ENCODE data around the gene ATL3.
"Not testable (repeated sequence)": the region's sequence is repeated elsewhere in the genome, so short reads cannot be mapped to it uniquely, and the experiment has no call there.

Gene ATL3

DNA sequence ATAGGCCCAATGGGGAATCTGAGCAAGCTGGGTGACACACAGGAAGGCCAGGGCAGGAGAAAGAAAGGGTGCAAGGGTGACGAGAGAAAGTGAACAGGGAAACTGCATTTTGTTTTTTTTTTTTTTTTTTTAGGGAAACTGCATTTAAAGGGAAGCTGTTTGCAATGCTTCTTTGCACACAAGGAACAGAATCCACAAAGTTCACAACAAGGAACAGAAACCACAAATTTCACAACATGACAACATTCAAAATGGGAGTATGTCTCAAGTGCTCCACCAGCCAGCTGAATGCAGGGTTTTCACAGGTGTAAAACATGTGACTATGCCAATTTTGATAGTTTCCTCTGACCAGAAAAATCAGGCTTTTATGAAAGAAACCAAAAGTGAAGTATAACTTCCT lies 50.1 kb downstream of the ATL3 start:
- DNase-seq (ENCODE audit: low read depth, low spot score) = no peak

DNA sequence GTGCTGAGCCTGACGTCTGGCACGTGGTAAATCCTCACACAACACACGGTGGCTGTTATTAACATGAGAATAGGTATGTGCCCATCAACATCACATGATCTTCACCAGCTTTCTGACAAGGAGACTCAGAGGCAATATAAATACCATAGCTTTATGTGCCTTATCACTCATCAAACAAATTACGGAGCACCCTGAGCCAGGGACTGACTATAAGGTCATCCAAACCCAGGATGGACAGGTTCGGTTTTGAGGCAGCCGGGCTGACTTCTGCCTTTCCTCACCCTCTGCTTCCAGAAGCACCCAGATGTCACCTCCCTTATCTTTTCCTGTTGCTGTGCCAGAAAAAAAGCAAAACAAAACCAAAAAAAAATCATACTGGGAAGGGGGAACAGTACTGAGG lies 51.2 kb downstream of the ATL3 start:
- no peak for DNase-seq (ENCODE audit: low read depth, low spot score)

DNA sequence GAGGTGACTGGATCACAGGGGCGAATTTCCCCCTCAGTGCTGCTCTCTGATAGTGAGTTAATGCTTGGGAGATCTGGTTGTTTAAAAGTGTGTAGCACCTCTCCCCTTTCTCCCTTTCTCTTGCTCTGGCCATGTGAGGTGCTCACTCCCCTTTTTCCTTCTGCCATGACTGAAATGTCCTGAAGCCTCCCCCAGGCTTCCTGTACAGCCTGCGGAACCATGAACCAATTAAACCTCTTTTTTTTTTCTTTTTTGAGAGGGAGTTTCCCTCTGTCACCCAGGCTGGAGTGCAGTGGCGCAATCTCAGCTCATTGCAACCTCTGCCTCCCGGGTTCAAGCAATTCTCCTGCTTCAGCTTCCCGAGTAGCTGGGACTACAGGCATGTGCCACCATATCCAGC lies 53.5 kb downstream of the ATL3 start:
- not testable (repeated sequence) for DNase-seq (ENCODE audit: low read depth, low spot score)

DNA sequence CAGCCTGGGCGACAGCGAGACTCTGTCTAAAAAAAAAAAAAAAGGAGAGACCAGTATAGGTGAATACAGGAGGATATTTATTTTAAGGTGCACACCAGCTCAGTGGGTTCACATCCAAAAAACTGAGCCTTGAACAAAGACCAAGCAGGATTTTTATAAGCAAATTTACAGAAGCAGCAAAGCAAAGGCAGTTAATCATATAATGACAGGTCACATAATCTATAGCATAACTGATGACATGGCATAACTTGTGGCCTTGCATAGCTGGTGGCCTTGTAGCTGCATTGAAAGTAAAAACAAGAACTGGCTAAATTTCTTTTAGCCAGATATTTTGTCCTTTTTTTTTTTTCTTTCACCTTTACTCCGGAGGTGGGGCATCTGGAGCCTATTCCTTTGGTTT lies 54.2 kb downstream of the ATL3 start:
- no peak for DNase-seq (ENCODE audit: low read depth, low spot score)

DNA sequence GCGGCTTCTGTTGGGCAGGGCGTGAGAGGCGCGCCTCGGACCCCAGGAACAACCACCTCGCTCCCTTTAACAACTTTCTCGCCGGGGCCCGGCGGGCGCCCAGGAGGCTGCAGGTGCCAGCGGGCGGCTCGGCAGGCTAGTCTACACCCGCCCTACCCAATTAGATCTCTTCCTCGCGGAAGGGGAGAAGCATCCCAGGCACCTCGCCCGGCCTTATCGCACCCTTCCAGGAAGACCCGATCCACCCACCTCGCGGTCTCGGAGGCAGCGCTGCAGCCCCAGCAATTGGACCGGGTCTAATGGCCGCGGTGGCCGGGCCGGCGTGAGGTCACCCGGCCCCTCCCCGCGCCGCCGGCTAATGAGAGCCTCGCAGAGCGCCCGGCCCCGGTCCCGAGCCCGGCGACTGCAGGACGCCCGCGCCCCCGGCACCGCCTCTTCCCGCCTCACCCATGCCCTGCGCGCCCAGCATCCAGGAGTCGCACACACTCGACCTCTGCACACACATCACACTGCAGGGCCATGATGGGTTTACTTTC lies 57.0 kb downstream of the ATL3 start, which contains the start of gene PLAAT3:
Gene PLAAT3, minus strand, starts transcription at position 298 of the 536 bp plus-strand sequence. CDS start 419 bp downstream, outside the sequence.
- no peak for DNase-seq (ENCODE audit: low read depth, low spot score)

DNA sequence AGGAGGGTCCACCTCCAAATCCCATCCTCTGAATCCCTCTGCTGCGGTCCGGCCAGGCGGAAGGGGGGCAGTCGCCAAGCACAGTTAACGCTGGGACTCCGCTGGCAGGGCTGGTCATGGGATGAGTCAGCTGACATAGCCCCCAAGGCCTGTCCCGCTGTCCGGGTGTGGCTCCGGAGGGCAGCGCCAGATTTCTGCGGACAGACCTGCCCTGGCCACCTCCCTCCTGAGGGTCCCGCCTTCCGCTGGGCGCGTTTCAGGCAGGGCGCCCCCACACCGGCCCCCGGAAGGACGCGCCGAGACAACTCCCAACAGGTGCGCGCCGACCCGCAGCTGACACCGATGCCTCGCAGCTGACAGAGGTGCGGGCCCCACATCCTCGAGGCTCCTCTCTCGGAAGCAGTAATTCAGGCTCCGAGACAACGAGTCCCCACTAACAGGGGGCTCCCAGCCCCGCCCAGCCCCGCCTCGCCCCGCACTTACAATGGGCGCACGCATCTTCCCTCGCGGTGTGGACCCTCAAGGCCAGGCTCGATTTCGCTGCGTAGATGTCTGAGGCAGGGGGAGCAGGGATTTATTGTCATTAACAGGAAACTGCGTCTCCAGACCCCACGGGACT lies 57.5 kb downstream of the ATL3 start:
- no peak for DNase-seq (ENCODE audit: low read depth, low spot score)

DNA sequence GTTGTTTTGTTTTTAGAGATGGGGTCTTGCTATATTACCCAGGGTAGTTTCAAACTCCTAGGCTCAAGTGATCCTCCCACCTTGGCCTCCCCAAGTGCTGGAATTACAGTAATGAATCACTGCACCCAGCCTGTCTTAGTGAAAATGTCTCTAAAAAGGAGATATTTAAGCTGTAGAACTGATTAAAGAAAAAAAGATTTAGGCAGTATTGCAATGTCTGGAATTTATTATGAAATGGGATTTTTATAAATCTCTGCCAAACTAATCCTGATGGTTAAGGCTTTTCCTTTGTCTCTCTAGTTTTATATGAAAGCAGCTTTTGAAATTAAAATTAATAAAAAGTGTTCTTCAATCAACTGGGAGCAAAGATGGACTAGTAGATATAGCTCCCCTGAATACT lies 59.0 kb downstream of the ATL3 start:
- no peak for DNase-seq (ENCODE audit: low read depth, low spot score)

DNA sequence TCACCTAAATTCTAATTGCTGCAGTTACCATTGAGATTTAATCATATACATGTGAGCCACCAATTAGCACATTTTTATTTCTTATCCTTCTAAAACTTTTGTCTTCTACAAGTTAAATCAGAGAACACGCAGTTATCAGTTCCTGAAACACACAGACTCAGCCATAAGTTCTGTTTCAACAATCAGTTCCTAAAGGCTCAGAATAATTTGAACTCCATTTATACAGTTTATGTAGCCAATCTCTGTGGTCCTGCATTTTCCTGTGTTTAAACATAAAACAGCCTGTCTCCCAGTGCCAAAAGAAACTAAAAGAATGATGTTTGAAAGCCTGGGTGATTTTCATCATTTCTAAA lies 59.8 kb downstream of the ATL3 start:
- DNase-seq (ENCODE audit: low read depth, low spot score) = no peak

DNA sequence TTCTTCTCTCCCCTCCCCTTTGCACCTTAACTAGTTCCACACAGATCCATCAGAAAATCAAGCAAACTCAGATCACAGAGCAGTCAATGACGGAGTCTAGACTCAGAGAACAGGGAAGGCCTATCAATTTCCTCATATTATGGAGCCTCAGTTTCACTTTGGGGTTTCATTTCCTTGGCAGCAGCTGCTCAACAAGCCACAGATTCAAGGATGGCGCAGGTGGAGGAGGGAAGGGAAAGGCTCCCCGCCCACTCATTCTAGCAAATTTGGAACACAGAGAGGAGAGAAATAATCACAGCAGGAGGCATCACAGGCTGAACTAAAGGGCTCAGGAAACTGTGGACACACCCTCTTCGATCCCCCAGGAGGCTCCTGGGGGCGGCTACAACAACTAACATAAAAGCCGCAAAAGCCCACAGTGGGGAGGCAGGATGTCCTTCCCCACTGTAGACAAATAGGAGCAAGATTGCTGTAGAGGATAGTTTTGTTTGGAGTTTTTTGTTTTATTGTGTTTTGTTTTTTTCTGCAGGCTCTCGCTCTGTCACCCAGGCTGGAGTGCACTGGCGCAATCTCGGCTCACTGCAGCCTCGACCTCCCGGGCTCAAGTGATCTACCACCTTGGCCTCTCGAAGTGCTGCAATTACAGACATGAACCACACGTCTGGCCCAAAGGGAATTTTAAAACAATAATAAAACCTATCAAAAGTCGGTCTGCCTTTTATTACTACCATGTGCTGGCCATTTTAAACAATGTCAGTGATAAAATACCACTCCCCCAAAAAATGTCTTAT lies 60.4 kb downstream of the ATL3 start:
- no peak for DNase-seq (ENCODE audit: low read depth, low spot score)

DNA sequence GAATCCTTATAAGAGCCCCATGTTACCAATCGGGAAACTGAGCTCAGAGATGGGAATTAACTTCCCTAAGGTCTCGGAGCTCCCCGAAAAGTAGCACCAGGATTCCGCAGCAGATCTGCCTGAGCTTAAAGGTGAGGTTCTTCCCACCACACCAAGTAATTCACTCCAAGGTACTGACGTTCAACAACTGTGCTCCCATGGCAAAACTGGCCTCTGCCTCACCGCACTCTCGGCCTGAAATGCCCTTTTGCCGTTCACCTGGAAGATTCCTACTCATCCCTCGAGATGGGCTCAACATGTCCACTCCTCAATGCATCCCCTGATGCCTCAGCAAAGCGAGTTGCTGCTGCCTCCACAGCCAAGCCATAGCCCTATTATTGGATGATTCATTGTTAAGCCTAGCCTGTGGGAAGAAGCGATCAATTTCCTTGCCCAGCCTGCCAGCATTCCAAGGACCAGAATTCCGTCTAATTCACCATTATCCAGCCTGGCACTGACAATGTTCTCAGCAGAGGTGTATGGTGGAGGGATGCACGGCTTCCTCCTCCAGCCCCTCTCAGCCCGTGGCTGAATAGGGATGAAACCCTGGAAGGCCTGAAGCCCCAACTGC lies 61.1 kb downstream of the ATL3 start:
- DNase-seq (ENCODE audit: low read depth, low spot score) = no peak

DNA sequence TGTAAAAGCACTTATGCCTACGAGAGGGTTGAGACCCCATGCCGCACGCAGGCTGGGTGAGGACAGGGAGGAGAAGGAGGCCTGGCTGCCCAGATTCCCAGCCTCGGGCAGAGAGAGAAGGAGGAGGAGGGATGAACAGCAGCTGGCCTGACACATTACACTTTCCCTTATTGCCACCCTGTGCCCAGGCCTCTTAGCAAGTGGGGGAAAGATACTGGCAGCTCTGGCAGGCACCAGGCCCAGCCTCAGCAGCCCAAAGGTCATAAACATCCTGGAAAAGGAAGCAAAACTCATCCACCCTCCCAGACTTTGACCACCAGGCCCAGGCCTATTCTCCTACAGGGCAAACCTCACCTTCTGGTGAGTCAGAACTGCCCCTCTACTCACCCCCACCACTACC lies 61.6 kb downstream of the ATL3 start:
- DNase-seq (ENCODE audit: low read depth, low spot score) = no peak

DNA sequence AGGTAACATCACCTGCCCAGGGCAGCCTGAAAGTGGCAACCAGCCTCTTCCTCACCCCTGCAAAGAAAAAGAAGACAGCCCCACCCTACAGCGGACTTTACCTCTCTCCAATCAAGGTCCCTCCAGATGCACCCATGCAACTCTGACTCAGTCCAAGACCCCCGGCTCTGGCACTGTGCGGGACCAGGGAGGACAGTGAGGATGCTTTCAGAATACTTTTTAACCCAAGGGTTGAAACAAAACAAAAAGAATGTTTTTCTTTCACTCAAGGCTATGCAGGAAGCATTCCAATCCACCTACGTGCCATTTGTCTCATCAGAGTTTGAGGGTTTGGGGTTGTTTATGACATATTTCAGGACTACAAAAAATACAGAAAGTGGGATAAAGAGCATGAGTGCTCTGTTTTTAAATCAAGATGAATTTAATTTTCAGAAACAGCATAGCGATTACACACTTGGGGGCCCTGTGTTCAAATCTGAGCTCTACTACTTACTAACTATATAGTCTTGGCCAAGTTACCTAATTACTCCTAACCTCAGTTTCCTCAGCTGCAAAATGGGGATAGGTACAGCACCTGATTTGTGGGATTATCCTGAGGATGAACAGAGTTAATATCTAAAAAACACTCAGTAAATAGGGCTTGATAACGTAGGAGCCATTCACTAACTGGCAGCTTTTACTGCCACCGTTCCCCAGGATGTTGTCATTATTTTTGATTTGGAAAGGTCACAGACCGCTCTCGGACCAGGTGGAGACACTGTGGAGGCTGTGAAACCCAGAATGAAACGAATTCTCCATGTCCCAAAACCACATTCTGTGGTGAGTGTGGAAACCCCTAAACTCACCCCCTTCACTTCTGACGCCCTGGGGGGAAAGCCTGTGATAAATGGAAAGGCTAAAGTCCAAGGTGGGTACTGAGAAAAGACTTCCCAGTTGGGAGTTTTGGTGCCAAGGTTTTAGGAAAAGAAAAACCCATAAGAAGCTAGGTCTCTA lies 62.5 kb downstream of the ATL3 start:
- DNase-seq (ENCODE audit: low read depth, low spot score) = no peak

DNA sequence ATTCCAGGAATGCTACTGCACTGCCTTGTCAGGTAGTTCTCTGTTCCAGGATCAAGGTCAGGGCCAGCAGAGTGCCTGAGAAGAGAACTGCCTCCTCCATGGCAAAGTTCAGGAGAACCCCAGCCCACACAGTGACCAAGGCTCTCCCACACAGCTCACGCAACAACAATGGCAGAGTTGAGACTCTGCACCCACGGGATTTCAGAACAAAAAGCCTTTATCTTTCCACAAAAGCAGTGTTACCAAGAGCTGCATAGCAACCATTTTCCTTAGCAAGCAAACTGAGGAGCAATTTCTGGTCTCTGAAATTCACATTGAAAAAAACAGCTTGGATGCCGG lies 68.0 kb downstream of the ATL3 start:
- no peak for DNase-seq (ENCODE audit: low read depth, low spot score)

DNA sequence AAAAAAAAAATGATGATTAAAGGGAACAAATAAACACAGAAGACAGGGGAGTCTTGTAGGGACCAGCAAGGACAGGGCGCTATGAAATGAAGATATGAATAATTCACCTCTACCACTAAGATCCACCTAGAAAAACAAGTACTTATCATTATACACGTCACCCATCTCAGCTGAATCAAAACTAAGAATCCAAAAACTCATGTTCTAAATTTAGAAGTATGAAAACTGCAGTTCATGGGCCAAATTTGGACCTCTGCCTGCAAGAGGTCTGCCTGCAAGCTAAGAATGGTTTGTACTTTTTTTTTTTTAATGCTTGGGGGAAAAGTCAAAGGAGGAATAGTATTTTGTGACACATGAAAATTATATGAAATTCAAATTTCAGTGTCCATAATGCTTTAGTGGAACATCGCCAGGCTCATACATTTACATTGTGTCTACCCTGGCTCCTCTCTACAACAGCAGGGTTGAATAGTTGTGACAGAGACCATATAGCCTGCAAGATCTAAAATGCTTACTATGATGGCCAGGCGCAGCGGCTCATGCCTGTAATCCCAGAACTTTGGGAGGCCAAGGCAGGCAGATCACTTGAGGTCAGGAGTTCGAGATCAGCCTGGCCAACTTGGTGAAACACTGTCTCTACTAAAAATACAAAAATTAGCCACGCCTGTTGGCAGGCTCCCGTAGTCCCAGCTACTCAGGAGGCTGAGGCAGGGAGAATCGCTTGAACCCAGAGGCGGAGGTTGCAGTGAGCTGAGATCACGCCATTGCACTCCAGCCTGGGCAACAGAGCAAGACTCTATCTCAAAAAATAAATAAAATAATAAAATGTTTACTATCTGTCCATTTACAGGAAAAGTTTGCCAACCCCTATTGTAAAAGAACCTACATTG lies 68.6 kb downstream of the ATL3 start:
- not testable (repeated sequence) for DNase-seq (ENCODE audit: low read depth, low spot score)

DNA sequence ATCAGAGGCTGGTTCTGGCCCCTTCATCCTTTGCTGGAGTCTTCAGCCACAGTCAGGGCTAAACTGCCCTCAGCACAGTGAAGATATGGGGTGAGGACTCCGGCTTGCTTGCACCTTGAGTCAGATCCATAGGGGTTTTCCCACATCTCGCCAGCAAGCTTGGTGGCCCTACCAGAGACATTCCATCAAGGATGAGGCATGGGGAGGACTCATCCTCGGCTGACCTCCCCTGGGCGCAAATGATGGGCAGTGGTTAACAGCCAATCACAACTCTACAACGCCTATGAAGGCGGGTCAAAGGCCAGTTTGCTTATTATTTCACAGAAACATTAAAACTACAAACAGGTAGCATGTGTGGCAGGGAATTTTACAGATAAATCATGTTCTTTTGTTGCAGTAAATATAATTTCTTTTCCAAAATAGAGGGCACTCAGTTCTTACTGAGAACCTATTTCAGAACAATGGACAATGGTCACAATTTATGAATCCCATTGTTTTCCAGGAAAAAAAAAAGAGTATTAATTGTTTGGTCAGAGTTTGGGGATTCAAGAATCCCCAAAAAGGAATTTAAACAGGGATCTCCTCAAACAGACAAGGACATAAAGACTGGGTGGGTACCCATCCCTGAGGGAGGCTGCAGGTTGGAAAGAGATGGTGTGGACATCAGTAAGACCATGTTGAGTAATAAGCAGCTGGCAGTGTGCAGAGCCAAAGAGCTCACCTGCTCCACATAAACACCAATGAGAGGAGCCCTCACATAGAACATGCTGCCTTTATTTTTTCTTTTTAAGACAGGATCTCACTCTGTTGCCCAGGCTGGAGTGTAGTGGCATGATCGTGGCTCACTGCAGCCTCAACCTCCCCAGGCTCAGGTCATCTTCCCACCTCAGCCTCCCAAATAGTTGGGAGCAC lies 71.7 kb downstream of the ATL3 start:
- no peak for DNase-seq (ENCODE audit: low read depth, low spot score)

DNA sequence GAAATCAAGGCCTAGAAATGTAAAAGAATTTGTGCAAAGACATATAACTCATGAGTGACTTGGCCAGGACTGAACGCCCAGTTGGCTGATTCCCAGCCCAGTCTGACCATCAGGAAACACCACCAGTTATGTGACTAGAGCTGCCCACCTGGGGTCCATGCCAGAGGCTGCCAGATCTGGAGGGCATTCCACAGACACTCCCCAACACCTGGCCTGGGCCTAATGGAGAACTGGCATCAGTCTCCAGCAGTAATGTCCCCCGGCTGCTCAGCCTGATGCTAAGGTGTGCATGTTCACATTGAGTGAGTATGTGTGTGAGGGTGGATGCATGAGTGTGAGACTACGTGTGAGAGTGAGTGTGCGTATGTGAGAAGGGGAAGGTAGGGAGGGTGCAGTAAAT lies 72.6 kb downstream of the ATL3 start:
- no peak for DNase-seq (ENCODE audit: low read depth, low spot score)

DNA sequence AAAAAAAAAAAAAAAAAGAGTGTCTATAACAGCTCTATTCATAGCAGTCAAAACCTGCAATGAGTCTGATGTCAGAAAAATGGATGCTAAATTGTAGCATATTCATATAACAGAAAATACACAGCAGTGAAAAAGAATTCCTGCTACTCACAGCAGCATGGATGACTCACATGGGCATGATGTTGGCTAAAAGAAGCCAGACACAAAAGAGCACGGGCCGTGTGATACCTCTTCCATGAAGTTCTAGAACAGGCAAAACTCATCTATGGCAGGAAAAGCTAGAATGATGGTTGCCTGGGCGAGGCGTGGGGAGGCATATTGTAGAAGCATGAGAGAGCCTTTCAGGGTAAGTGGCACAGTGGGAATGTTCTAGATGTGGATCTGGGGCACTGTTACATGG lies 75.9 kb downstream of the ATL3 start:
- DNase-seq (ENCODE audit: low read depth, low spot score) = no peak

DNA sequence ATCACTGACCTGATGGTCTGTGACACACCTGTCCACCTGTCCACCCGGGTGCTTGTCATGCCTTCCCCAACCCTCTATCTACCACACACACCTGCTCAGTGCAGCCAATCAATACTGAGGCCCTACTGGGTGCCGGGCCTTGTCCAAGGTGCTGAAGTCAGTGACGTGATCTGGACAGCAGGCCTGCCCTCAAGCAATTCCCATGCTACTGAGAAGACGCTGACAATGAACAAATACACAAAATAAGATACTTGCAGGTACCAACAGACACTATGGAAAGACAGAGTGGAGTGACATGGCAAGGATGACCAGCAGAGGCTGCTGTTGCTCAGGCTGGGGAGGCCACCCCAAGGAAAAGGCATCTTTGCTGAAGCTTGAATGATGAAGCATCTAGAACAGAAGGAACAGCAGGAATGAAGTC lies 78.2 kb downstream of the ATL3 start:
- no peak for DNase-seq (ENCODE audit: low read depth, low spot score)

DNA sequence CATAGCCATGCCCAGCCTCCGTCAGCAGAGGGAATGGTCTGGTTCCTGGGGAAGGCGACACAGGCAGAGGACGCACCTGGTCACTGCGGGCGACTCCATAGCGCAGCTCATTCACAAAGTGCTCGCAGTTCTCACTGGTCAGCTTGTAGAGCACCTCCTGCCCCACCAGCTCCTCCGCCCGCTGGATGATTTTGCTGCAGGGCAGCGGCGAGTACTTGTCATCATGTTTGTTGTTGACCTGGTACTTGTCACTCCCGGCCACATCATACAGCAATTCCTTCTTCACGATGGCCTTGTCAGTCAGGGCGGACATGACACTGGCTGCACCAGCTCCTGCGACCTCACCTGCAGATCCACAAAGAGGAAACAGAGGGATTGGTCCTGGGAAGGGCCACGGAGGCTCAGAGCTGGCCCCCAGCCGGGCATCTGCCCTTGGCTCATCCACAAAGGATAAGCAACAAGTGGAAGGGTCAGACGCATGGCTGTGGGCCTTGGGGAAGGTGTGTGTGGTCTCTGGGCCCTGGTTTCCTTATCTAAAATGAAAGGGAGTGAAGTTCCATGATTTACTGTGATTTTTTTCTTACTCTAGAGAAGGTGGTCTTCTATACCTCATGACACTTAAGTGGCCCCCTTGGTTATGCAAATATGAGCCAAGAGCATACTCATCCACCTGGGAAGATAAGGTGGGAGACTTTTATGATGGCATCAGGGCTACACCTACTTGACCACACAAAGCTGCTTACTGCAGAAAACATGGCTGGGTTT lies 81.0 kb downstream of the ATL3 start:
- no peak for DNase-seq (ENCODE audit: low read depth, low spot score)

All from activated naive CD8-positive, alpha-beta T cell treated with anti-CD3 and anti-CD28 coated beads, Interleukin-2, amount 50 U/mL, for 16 hours (primary cell).